ENCODE measurements around the gene PNMT. TPM values are rescaled to one million over a fixed set of nuclear protein-coding genes. Genes with fewer than 3 reads are reported as not detected.

PNMT gene
- total and polyA plus RNA-seq, 2 experiments from 2014 or later = 1.9 to 2.5 TPM

- Histone ChIP-seq H3K4me2 (peak overlapping the region; percentile 54), H3K4me3 (no peak overlapping the region), H2AFZ (no peak overlapping the region), H3K79me2 (replicated peaks; ENCODE audit: insufficient read depth) (no peaks in the 10 kb centered on the region), H3K27me3 (ENCODE audit: insufficient read depth) (peaks cover 95% of the 10 kb centered on the region), H3F3A (replicated peaks; ENCODE audit: low read depth) (0 out of 2 replicates have a peak, but pooled peaks cover 4% of the 10 kb centered on the region), H3K36me3 (ENCODE audit: insufficient read depth) (no peaks in the 10 kb centered on the region), H3K4me1 (ENCODE audit: insufficient read depth) (peaks cover 22% of the 10 kb centered on the region), H3K27ac (ENCODE audit: low read depth) (no peak overlapping the region), H3K9me2 (ENCODE audit: insufficient read depth) (no peaks in the 10 kb centered on the region), H4K20me1 (replicated peaks; ENCODE audit: insufficient read depth) (no peaks in the 10 kb centered on the region)
- Mint-ChIP-seq H3K4me1 (peaks cover 42% of the 10 kb centered on the region), H3K9me3 (no peaks in the 10 kb centered on the region; the same call in 2 of the 3 replicates), H3K4me3 (no peak overlapping the region), H3K27ac (no peak overlapping the region), H3K36me3 (ENCODE audit: low read depth) (no peaks in the 10 kb centered on the region), H3K27me3 (ENCODE audit: insufficient read depth, low read depth, poor library complexity) (peaks cover 72% of the 10 kb centered on the region)
- peak; percentile 25 for ATAC-seq
- TF ChIP-seq POLR2AphosphoS5 (IDR thresholded peaks at IDR 0.05; ENCODE audit: low read depth) (no peak), CTCF (conservative IDR thresholded peaks at IDR 0.05; ENCODE audit: low read depth in 2 of 2) (peak; percentile 86 to 89)
- peak; percentile 87 for DNase-seq (ENCODE audit: low spot score)
Measured at GRCh38 chr17:39623356-39623950, 44.8 kb upstream of the PNMT start.

- no peaks in the 10 kb centered on the region for H4K20me1 ChIP-seq (replicated peaks; ENCODE audit: insufficient read depth)
- H3K4me3 ChIP-seq = no peak overlapping the region
- DNase-seq (ENCODE audit: low spot score) (no peak), ATAC-seq (no peak)
- Mint-ChIP-seq H3K4me1 (peaks cover 51% of the 10 kb centered on the region), H3K9me3 (no peaks in the 10 kb centered on the region; the same call in 2 of the 3 replicates), H3K4me3 (no peak overlapping the region), H3K36me3 (ENCODE audit: low read depth) (no peaks in the 10 kb centered on the region), H3K27me3 (ENCODE audit: insufficient read depth, low read depth, poor library complexity) (peaks cover 69% of the 10 kb centered on the region), H3K27ac (no peak overlapping the region)
- no peak overlapping the region for H3K4me2 ChIP-seq
- no peak overlapping the region for H3K27ac ChIP-seq (ENCODE audit: low read depth)
- 0 out of 2 replicates have a peak, but pooled peaks cover 4% of the 10 kb centered on the region for H3F3A ChIP-seq (replicated peaks; ENCODE audit: low read depth)
- H3K4me1 ChIP-seq (ENCODE audit: insufficient read depth) = peaks cover 25% of the 10 kb centered on the region
- no peaks in the 10 kb centered on the region for H3K79me2 ChIP-seq (replicated peaks; ENCODE audit: insufficient read depth)
- H3K36me3 ChIP-seq (ENCODE audit: insufficient read depth) = no peaks in the 10 kb centered on the region
- H2AFZ ChIP-seq = no peak overlapping the region
- no peaks in the 10 kb centered on the region for H3K9me2 ChIP-seq (ENCODE audit: insufficient read depth)
- H3K27me3 ChIP-seq (ENCODE audit: insufficient read depth) = peaks cover 92% of the 10 kb centered on the region
- TF ChIP-seq CREB1 (CRISPR knock-in tag; IDR thresholded peaks at IDR 0.05; ENCODE audit: low read depth) (no peak), POLR2AphosphoS5 (IDR thresholded peaks at IDR 0.05; ENCODE audit: low read depth) (no peak), EZH2 (IDR thresholded peaks at IDR 0.05; ENCODE audit: low read depth, unreplicated experiment) (no peak), NANOG (IDR thresholded peaks at IDR 0.05; ENCODE audit: borderline replicate concordance) (no peak), STAT1 (IDR thresholded peaks at IDR 0.05; ENCODE audit: unreplicated experiment) (no peak), CTCF (conservative IDR thresholded peaks at IDR 0.05; ENCODE audit: low read depth in 2 of 2) (no peak), ETS1 (IDR thresholded peaks at IDR 0.05) (no peak), EZH2phosphoT487 (IDR thresholded peaks at IDR 0.05; ENCODE audit: unreplicated experiment) (no peak), ZNF114 (CRISPR knock-in tag; IDR thresholded peaks at IDR 0.05) (no peak), JUNB (IDR thresholded peaks at IDR 0.05; ENCODE audit: unreplicated experiment) (no peak)
- TF ChIP-seq, protein P1, sequence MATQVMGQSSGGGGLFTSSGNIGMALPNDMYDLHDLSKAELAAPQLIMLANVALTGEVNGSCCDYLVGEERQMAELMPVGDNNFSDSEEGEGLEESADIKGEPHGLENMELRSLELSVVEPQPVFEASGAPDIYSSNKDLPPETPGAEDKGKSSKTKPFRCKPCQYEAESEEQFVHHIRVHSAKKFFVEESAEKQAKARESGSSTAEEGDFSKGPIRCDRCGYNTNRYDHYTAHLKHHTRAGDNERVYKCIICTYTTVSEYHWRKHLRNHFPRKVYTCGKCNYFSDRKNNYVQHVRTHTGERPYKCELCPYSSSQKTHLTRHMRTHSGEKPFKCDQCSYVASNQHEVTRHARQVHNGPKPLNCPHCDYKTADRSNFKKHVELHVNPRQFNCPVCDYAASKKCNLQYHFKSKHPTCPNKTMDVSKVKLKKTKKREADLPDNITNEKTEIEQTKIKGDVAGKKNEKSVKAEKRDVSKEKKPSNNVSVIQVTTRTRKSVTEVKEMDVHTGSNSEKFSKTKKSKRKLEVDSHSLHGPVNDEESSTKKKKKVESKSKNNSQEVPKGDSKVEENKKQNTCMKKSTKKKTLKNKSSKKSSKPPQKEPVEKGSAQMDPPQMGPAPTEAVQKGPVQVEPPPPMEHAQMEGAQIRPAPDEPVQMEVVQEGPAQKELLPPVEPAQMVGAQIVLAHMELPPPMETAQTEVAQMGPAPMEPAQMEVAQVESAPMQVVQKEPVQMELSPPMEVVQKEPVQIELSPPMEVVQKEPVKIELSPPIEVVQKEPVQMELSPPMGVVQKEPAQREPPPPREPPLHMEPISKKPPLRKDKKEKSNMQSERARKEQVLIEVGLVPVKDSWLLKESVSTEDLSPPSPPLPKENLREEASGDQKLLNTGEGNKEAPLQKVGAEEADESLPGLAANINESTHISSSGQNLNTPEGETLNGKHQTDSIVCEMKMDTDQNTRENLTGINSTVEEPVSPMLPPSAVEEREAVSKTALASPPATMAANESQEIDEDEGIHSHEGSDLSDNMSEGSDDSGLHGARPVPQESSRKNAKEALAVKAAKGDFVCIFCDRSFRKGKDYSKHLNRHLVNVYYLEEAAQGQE (IDR thresholded peaks at IDR 0.05; ENCODE audit: unreplicated experiment) = no peak
Measured at GRCh38 chr17:39624313-39624712, 43.9 kb upstream of the PNMT start.
